WTC11 (cell line): ENCODE measurements around the gene METRN. TPM values are rescaled to one million over a fixed set of nuclear protein-coding genes. Genes with fewer than 3 reads are reported as not detected.
"Not testable (repeated sequence)": the region's sequence is repeated elsewhere in the genome, so short reads cannot be mapped to it uniquely, and the experiment has no call there.

Source experiments
- ATAC-seq: fragments of 200-7000 bp; cut with Tn5 transposase; 2 replicates; pipeline ENCODE4 v1.10.0; 2021; ENCODE audit warnings: mild to moderate bottlenecking, moderate library complexity
- CTCF ChIA-PET: fragments of 300-600 bp; sonication (Branson Sonifier 250); formaldehyde crosslinking; loops from one replicate; lab custom pipeline; 2021; ENCODE audit warnings: antibody characterized with exemption; lab: Charles Lee
- POLR2A ChIA-PET: fragments of 350-600 bp; sonication (Branson Sonifier 250); formaldehyde crosslinking; loops from one replicate; lab custom pipeline; 2021; ENCODE audit warnings: antibody characterized with exemption; lab: Charles Lee
- DNase-seq: peaks from one replicate; pipeline ENCODE4 v3.0.0; 2021; ENCODE audit warnings: low spot score
- H3K27ac Mint-ChIP-seq: 2 replicates; pipeline ENCODE4 v1.8.0; 2021; ENCODE audit warnings: mixed read lengths
- H3K27me3 Mint-ChIP-seq: 2 replicates; pipeline ENCODE4 v1.8.0; 2021; ENCODE audit warnings: low read depth, mild to moderate bottlenecking, moderate library complexity, mixed read lengths
- H3K36me3 Mint-ChIP-seq: 2 replicates; pipeline ENCODE4 v1.8.0; 2021; ENCODE audit warnings: mixed read lengths
- H3K4me1 Mint-ChIP-seq: 2 replicates; pipeline ENCODE4 v1.8.0; 2022; ENCODE audit warnings: mixed read lengths
- H3K4me3 Mint-ChIP-seq: 2 replicates; pipeline ENCODE4 v1.8.0; 2021; ENCODE audit warnings: mild to moderate bottlenecking, moderate library complexity, mixed read lengths
- H3K9me3 Mint-ChIP-seq: 2 replicates; pipeline ENCODE4 v1.8.0; 2021; ENCODE audit warnings: mixed read lengths
- ELF4 ChIP-seq: sonication (generic); formaldehyde crosslinking; IDR thresholded peaks from 2 replicates; pipeline ENCODE4 v1.8.1; 2022; ENCODE audit warnings: low read depth, mild to moderate bottlenecking, moderate library complexity, missing genetic modification reagents
- ETV6 ChIP-seq: sonication (generic); formaldehyde crosslinking; IDR thresholded peaks from 2 replicates; pipeline ENCODE4 v1.8.1; 2022; ENCODE audit warnings: mild to moderate bottlenecking, missing genetic modification reagents
- FOXP1 ChIP-seq: sonication (generic); formaldehyde crosslinking; IDR thresholded peaks from 2 replicates; pipeline ENCODE4 v1.8.0; 2022; ENCODE audit warnings: missing genetic modification reagents, mild to moderate bottlenecking, moderate library complexity, borderline replicate concordance
- GABPB1 ChIP-seq: sonication (generic); formaldehyde crosslinking; IDR thresholded peaks from 2 replicates; pipeline ENCODE4 v1.8.1; 2023; ENCODE audit warnings: mild to moderate bottlenecking, missing genetic modification reagents
- HMGA2 ChIP-seq: fragments of 250-450 bp; sonication (Bioruptor Pico); IDR thresholded peaks from 2 replicates; pipeline ENCODE4 v1.4.0; 2021; ENCODE audit warnings: mild to moderate bottlenecking, moderate library complexity
- JUN ChIP-seq: sonication (generic); formaldehyde crosslinking; IDR thresholded peaks from 2 replicates; pipeline ENCODE4 v1.8.0; 2023; ENCODE audit warnings: mild to moderate bottlenecking, missing genetic modification reagents
- RELA ChIP-seq: sonication (generic); formaldehyde crosslinking; IDR thresholded peaks from 2 replicates; pipeline ENCODE4 v1.8.1; 2022; ENCODE audit warnings: missing genetic modification reagents, mild to moderate bottlenecking, borderline replicate concordance
- ZNF232 ChIP-seq: sonication (generic); formaldehyde crosslinking; IDR thresholded peaks from 2 replicates; pipeline ENCODE4 v1.8.0; 2022; ENCODE audit warnings: mild to moderate bottlenecking, missing genetic modification reagents
- ZNF263 ChIP-seq: sonication (generic); formaldehyde crosslinking; IDR thresholded peaks from 2 replicates; pipeline ENCODE4 v1.8.1; 2022; ENCODE audit warnings: low read depth, mild to moderate bottlenecking, moderate library complexity, missing genetic modification reagents
- ZNF416 ChIP-seq: fragments of 250-450 bp; sonication (Bioruptor Pico); IDR thresholded peaks from 2 replicates; pipeline ENCODE4 v1.9.0; 2021; ENCODE audit warnings: mild to moderate bottlenecking, inconsistent platforms
- total RNA-seq: library from RNA; stranded (reverse); gene quantifications from 3 replicates; pipeline ENCODE4 v1.2.3, GENCODE V29; 2021
- TF ChIP-seq, protein P1 (sequence below): fragments of 250-450 bp; sonication (Bioruptor Pico); IDR thresholded peaks from 2 replicates; pipeline ENCODE4 v1.9.0; 2021; ENCODE audit warnings: moderate library complexity, mild to moderate bottlenecking, inconsistent platforms, borderline replicate concordance
- TF ChIP-seq, protein P2 (sequence below): sonication (generic); formaldehyde crosslinking; IDR thresholded peaks from 2 replicates; pipeline ENCODE4 v1.8.1; 2023; ENCODE audit warnings: mild to moderate bottlenecking, missing genetic modification reagents, borderline replicate concordance
- TF ChIP-seq, protein P3 (sequence below): fragments of 250-450 bp; sonication (Bioruptor Pico); IDR thresholded peaks from 2 replicates; pipeline ENCODE4 v2.1.2; 2022; ENCODE audit warnings: mild to moderate bottlenecking, moderate library complexity
- TF ChIP-seq, protein P4 (sequence below): sonication (generic); formaldehyde crosslinking; IDR thresholded peaks from 2 replicates; pipeline ENCODE4 v1.8.0; 2023; ENCODE audit warnings: missing genetic modification reagents
- TF ChIP-seq, protein P5 (sequence below): fragments of 200-600 bp; IDR thresholded peaks from 2 replicates; pipeline ENCODE4 v1.8.0; 2022; ENCODE audit warnings: antibody characterized with exemption
- TF ChIP-seq, protein P6 (sequence below): sonication (generic); formaldehyde crosslinking; IDR thresholded peaks from 2 replicates; pipeline ENCODE4 v1.8.1; 2023; ENCODE audit warnings: mild to moderate bottlenecking, missing genetic modification reagents, moderate library complexity
- TF ChIP-seq, protein P7 (sequence below): sonication (generic); formaldehyde crosslinking; IDR thresholded peaks from 2 replicates; pipeline ENCODE4 v1.8.0; 2022; ENCODE audit warnings: mild to moderate bottlenecking, missing genetic modification reagents

METRN gene
- total RNA-seq, 1 experiment from 2014 or later = 30.9 TPM

DNA sequence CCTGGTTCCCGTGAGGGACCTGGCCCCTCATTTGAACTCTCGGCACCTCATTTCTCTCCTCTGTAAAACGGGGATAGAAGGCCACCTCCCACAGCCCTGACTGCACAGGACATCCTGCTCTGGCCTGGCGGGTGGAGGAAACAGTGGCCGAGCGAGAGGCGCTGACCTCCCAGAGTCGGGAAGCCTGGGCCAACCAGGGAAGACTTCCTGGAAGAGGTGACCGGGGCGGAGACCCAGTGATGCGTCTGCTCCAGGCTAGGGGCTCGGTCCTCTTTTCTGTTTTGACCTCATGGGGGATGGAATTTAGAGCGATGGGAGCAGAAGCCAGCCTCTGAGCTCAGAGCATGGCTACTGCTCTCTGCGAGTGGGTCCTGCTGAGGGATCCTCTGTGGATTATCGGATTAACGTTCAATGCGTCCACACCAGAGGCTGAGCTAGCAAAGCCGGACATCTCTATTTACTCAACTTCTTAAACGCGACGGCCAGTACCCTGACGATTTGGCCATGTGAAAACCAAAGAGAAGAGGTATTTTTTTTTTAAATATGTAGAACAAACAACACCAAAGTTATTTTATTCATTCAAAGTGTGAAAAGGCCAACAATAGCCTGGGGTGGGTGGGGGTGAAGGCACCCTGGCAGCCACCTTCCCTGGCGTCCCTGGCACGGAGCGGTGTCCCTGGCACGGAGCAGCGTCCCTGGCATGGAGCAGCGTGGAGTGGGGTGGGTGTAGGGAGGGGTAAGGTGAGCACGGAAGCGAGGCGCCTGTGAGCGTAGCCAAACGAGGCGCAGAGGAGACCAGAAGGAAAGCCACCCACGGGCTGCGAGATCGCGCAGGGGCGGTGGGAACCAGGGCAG lies 36.5 kb downstream of the METRN start (continued):
- TF ChIP-seq, protein P1, sequence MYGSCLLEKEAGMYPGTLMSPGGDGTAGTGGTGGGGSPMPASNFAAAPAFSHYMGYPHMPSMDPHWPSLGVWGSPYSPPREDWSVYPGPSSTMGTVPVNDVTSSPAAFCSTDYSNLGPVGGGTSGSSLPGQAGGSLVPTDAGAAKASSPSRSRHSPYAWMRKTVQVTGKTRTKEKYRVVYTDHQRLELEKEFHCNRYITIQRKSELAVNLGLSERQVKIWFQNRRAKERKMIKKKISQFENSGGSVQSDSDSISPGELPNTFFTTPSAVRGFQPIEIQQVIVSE = no peak
- TF ChIP-seq ETV6 (CRISPR knock-in tag) (no peak), RELA (CRISPR knock-in tag) (no peak), ZNF232 (no peak)

DNA sequence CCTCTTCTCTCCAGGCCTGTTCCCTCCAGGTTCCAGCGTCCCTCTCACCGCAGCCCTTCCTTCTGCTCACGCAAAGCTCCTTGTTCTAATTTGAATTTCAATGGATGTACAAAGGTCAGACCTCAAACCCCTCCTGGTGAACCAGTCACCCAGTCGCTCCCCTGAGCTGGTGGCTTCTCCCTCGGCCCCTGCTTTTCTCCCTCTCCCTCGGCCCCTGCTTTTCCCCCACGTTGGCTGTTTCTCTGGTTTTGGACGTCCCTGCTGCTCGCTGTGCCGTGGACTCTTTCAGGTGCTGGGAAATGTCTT lies 37.0 kb downstream of the METRN start:
- peaks cover 5% of the 10 kb centered on the region for H3K9me3 Mint-ChIP-seq
- DNase-seq = peak; percentile 38
- POLR2A ChIA-PET = no interaction called here
- peaks cover 28% of the 10 kb centered on the region for H3K4me1 Mint-ChIP-seq
- H3K27ac Mint-ChIP-seq = peak overlapping the region; percentile 75
- no peaks in the 10 kb centered on the region; the same call in 1 of the 2 replicates for H3K36me3 Mint-ChIP-seq
- 0 out of 2 replicates have a peak overlapping the region, but pooled peaks have one; percentile 2 for H3K4me3 Mint-ChIP-seq
- no peak for TF ChIP-seq HMGA2 (CRISPR knock-in tag)
- ATAC-seq = peak; percentile 76
- peaks cover 6% of the 10 kb centered on the region; the same call in 1 of the 2 replicates for H3K27me3 Mint-ChIP-seq
- CTCF ChIA-PET = interaction anchor here (1.1 to 3.5 kb wide), 4 partner anchors 8 to 39 kb away, joined by 3 to 21 read pairs (median 10); partner anchors contain the start of gene CIAO3

DNA sequence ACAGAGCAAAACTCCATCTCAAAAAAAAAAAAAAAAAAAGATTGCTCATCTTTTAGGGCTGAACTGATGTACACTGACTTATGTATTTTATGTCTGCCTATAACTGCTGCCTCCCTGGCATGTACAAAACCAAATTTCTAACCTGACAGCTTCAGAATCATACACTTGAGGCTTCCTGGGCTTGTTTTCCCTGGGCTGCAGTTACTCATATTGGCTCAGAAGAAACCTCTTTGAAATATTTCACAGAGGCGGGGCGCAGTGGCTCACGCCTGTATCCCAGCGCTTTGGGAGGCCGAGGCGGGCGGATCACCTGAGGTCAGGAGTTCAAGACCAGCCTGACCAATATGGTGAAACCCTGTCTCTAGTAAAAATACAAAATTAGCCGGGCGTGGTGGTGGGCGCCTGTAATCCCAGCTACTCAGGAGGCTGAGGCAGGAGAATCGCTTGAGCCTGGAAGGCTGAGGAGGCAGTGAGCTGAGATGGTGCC lies 39.2 kb downstream of the METRN start:
- CTCF ChIA-PET, DNase-seq, H3K27ac Mint-ChIP-seq, H3K4me3 Mint-ChIP-seq, H3K27me3 Mint-ChIP-seq, ATAC-seq, H3K36me3 Mint-ChIP-seq, H3K9me3 Mint-ChIP-seq: not testable (repeated sequence)
- peaks cover 28% of the 10 kb centered on the region for H3K4me1 Mint-ChIP-seq
- POLR2A ChIA-PET = interaction anchor here (0.7 kb wide), 1 partner anchor 47 kb away, joined by 4 read pairs; no protein-coding TSS in a partner anchor

DNA sequence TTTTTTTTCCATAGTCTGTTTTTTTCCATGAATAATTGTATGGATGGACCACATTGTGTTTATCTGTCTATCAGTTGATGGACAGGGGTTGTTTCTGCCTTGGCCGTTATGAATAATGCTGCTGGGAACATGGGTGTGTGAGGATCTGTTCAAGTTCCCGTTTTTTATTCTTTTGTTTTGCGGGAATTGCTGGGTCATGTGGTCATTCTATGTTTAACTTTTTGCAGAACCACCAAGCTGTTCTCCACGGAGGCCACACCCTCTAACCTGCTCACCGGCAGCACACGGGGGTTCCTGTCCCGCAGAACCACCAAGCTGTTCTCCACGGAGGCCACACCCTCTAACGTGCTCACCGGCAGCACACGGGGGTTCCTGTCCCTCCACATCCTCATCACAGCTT lies 39.7 kb downstream of the METRN start:
- no peak for ATAC-seq
- Mint-ChIP-seq H3K36me3 (no peaks in the 10 kb centered on the region; the same call in 1 of the 2 replicates), H3K9me3 (peaks cover 5% of the 10 kb centered on the region), H3K27ac (no peak overlapping the region), H3K4me3 (no peak overlapping the region), H3K4me1 (peaks cover 28% of the 10 kb centered on the region), H3K27me3 (peaks cover 6% of the 10 kb centered on the region; the same call in 1 of the 2 replicates)
- ChIA-PET CTCF (no interaction called here), POLR2A (interaction anchor here (0.6 kb wide), 1 partner anchor 369 kb away, joined by 3 read pairs; no protein-coding TSS in a partner anchor)
- no peak for DNase-seq
- TF ChIP-seq ZNF263 (CRISPR knock-in tag) (no peak), ELF4 (no peak), ZNF416 (CRISPR knock-in tag) (no peak), FOXP1 (CRISPR knock-in tag) (no peak), GABPB1 (CRISPR knock-in tag) (no peak), JUN (no peak)
- TF ChIP-seq, protein P2, sequence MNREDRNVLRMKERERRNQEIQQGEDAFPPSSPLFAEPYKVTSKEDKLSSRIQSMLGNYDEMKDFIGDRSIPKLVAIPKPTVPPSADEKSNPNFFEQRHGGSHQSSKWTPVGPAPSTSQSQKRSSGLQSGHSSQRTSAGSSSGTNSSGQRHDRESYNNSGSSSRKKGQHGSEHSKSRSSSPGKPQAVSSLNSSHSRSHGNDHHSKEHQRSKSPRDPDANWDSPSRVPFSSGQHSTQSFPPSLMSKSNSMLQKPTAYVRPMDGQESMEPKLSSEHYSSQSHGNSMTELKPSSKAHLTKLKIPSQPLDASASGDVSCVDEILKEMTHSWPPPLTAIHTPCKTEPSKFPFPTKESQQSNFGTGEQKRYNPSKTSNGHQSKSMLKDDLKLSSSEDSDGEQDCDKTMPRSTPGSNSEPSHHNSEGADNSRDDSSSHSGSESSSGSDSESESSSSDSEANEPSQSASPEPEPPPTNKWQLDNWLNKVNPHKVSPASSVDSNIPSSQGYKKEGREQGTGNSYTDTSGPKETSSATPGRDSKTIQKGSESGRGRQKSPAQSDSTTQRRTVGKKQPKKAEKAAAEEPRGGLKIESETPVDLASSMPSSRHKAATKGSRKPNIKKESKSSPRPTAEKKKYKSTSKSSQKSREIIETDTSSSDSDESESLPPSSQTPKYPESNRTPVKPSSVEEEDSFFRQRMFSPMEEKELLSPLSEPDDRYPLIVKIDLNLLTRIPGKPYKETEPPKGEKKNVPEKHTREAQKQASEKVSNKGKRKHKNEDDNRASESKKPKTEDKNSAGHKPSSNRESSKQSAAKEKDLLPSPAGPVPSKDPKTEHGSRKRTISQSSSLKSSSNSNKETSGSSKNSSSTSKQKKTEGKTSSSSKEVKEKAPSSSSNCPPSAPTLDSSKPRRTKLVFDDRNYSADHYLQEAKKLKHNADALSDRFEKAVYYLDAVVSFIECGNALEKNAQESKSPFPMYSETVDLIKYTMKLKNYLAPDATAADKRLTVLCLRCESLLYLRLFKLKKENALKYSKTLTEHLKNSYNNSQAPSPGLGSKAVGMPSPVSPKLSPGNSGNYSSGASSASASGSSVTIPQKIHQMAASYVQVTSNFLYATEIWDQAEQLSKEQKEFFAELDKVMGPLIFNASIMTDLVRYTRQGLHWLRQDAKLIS = no peak
- TF ChIP-seq, protein P3, sequence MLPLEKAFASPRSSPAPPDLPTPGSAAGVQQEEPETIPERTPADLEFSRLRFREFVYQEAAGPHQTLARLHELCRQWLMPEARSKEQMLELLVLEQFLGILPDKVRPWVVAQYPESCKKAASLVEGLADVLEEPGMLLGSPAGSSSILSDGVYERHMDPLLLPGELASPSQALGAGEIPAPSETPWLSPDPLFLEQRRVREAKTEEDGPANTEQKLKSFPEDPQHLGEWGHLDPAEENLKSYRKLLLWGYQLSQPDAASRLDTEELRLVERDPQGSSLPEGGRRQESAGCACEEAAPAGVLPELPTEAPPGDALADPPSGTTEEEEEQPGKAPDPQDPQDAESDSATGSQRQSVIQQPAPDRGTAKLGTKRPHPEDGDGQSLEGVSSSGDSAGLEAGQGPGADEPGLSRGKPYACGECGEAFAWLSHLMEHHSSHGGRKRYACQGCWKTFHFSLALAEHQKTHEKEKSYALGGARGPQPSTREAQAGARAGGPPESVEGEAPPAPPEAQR = no peak
- TF ChIP-seq, protein P4, sequence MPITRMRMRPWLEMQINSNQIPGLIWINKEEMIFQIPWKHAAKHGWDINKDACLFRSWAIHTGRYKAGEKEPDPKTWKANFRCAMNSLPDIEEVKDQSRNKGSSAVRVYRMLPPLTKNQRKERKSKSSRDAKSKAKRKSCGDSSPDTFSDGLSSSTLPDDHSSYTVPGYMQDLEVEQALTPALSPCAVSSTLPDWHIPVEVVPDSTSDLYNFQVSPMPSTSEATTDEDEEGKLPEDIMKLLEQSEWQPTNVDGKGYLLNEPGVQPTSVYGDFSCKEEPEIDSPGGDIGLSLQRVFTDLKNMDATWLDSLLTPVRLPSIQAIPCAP (CRISPR knock-in tag) = no peak
- TF ChIP-seq, protein P5, sequence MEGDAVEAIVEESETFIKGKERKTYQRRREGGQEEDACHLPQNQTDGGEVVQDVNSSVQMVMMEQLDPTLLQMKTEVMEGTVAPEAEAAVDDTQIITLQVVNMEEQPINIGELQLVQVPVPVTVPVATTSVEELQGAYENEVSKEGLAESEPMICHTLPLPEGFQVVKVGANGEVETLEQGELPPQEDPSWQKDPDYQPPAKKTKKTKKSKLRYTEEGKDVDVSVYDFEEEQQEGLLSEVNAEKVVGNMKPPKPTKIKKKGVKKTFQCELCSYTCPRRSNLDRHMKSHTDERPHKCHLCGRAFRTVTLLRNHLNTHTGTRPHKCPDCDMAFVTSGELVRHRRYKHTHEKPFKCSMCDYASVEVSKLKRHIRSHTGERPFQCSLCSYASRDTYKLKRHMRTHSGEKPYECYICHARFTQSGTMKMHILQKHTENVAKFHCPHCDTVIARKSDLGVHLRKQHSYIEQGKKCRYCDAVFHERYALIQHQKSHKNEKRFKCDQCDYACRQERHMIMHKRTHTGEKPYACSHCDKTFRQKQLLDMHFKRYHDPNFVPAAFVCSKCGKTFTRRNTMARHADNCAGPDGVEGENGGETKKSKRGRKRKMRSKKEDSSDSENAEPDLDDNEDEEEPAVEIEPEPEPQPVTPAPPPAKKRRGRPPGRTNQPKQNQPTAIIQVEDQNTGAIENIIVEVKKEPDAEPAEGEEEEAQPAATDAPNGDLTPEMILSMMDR = no peak
- TF ChIP-seq, protein P6, sequence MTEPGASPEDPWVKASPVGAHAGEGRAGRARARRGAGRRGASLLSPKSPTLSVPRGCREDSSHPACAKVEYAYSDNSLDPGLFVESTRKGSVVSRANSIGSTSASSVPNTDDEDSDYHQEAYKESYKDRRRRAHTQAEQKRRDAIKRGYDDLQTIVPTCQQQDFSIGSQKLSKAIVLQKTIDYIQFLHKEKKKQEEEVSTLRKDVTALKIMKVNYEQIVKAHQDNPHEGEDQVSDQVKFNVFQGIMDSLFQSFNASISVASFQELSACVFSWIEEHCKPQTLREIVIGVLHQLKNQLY (CRISPR knock-in tag) = no peak
- TF ChIP-seq, protein P7, sequence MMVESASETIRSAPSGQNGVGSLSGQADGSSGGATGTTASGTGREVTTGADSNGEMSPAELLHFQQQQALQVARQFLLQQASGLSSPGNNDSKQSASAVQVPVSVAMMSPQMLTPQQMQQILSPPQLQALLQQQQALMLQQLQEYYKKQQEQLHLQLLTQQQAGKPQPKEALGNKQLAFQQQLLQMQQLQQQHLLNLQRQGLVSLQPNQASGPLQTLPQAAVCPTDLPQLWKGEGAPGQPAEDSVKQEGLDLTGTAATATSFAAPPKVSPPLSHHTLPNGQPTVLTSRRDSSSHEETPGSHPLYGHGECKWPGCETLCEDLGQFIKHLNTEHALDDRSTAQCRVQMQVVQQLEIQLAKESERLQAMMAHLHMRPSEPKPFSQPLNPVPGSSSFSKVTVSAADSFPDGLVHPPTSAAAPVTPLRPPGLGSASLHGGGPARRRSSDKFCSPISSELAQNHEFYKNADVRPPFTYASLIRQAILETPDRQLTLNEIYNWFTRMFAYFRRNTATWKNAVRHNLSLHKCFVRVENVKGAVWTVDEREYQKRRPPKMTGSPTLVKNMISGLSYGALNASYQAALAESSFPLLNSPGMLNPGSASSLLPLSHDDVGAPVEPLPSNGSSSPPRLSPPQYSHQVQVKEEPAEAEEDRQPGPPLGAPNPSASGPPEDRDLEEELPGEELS = no peak
